Measurements from ENCODE around the gene PRCP.

GRCh38 chr11:82937554-82937953, 37.3 kb upstream of the PRCP start:
- TF ChIP-seq CTCF (IDR thresholded peaks at IDR 0.05) (no peak), EP300 (IDR thresholded peaks at IDR 0.05) (no peak), POLR2A (IDR thresholded peaks at IDR 0.05) (no peak)

All from ovary (tissue), 3 donors.